ENCODE results near the gene DGCR2.

The DGCR2 gene

GRCh38 chr22:19057539-19057938, 64.7 kb downstream of the DGCR2 start:
- Histone ChIP-seq H3K9me2 (replicated peaks; ENCODE audit: insufficient read depth, low read length) (no peaks in the 10 kb centered on the region), H3K9me3 (ENCODE audit: insufficient read depth, low read length) (no peaks in the 10 kb centered on the region), H3F3A (ENCODE audit: insufficient read depth) (no peaks in the 10 kb centered on the region), H3K27me3 (ENCODE audit: low read length) (no peaks in the 10 kb centered on the region), H4K20me1 (ENCODE audit: low read depth, low read length) (no peaks in the 10 kb centered on the region), H3K79me2 (ENCODE audit: insufficient read depth, low read length) (no peaks in the 10 kb centered on the region), H3K4me3 (ENCODE audit: insufficient read depth, low read length, poor library complexity, severe bottlenecking) (no peak overlapping the region), H3K4me2 (ENCODE audit: low read depth, low read length, poor library complexity, severe bottlenecking) (no peak overlapping the region), H3K36me3 (ENCODE audit: low read length) (no peaks in the 10 kb centered on the region), H2AFZ (ENCODE audit: low read depth, low read length, severe bottlenecking) (no peak overlapping the region), H3K27ac (ENCODE audit: low read depth, low read length) (no peak overlapping the region), H3K9ac (ENCODE audit: low read length) (no peak overlapping the region)
- TF ChIP-seq EZH2phosphoT487 (conservative IDR thresholded peaks at IDR 0.05; ENCODE audit: low read length): no peak
- TF ChIP-seq, protein P1, sequence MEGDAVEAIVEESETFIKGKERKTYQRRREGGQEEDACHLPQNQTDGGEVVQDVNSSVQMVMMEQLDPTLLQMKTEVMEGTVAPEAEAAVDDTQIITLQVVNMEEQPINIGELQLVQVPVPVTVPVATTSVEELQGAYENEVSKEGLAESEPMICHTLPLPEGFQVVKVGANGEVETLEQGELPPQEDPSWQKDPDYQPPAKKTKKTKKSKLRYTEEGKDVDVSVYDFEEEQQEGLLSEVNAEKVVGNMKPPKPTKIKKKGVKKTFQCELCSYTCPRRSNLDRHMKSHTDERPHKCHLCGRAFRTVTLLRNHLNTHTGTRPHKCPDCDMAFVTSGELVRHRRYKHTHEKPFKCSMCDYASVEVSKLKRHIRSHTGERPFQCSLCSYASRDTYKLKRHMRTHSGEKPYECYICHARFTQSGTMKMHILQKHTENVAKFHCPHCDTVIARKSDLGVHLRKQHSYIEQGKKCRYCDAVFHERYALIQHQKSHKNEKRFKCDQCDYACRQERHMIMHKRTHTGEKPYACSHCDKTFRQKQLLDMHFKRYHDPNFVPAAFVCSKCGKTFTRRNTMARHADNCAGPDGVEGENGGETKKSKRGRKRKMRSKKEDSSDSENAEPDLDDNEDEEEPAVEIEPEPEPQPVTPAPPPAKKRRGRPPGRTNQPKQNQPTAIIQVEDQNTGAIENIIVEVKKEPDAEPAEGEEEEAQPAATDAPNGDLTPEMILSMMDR (IDR thresholded peaks at IDR 0.05; ENCODE audit: insufficient read depth, low read length, poor library complexity, severe bottlenecking): no peak

DNA sequence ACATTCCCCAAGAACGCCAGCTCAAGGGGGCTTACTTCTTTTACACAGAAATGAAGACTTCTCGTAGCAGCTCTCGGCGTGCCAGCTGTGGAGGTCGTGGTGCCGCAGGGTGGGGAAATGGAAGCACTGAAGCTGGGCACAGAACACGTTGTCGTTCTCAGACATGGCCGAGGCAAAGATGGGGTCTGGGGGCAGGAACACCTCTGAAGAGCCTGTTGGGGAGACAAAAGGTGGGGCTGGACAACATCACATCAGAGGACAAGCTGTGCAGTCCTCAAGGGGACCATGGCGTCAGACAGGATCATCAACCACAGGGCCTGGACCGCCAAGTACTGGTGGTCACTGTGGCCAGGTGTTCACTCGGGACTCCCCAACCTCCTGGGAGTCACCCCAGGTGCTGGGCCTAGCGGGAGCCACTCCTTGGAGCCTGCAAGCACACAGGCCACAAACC, 65.2 kb downstream of the DGCR2 start:
- Histone ChIP-seq H3K27ac (ENCODE audit: low read depth, low read length) (no peak overlapping the region), H3K4me2 (ENCODE audit: low read depth, low read length, poor library complexity, severe bottlenecking) (no peak overlapping the region), H3K4me3 (ENCODE audit: insufficient read depth, low read length, poor library complexity, severe bottlenecking) (no peak overlapping the region), H3K36me3 (ENCODE audit: low read length) (no peaks in the 10 kb centered on the region), H3K27me3 (ENCODE audit: low read length) (no peaks in the 10 kb centered on the region), H3K79me2 (ENCODE audit: insufficient read depth, low read length) (no peaks in the 10 kb centered on the region), H2AFZ (ENCODE audit: low read depth, low read length, severe bottlenecking) (no peak overlapping the region), H3K9me3 (ENCODE audit: insufficient read depth, low read length) (no peaks in the 10 kb centered on the region), H3K9ac (ENCODE audit: low read length) (no peak overlapping the region), H3K9me2 (replicated peaks; ENCODE audit: insufficient read depth, low read length) (no peaks in the 10 kb centered on the region), H4K20me1 (ENCODE audit: low read depth, low read length) (no peaks in the 10 kb centered on the region), H3F3A (ENCODE audit: insufficient read depth) (no peaks in the 10 kb centered on the region)
- TF ChIP-seq EZH2phosphoT487 (conservative IDR thresholded peaks at IDR 0.05; ENCODE audit: low read length): no peak

DNA sequence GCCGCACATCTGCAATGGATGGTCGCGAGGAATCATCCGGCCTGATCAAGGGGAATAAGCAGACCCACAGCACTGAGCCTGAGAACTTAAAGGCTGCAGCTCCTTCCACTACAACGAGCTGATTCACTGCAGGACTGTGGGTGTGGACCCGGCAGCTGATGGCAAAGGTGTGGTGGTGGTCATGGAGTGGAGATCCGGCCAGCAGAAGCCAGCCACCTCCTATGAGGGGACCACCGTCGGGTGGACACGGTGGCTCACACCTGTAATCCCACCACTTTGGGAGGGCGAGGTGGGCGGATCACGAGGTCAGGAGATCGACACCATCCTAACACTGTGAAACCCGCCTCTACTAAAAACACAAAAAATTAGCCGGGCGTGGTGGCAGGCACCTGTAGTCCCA, 66.4 kb downstream of the DGCR2 start:
- no peaks in the 10 kb centered on the region for H4K20me1 ChIP-seq (ENCODE audit: low read depth, low read length)

GRCh38 chr22:19052941-19053541, 69.2 kb downstream of the DGCR2 start:
- Histone ChIP-seq H2AFZ (ENCODE audit: low read depth, low read length, severe bottlenecking) (no peak overlapping the region), H3K9ac (ENCODE audit: low read length) (no peak overlapping the region), H3K9me2 (replicated peaks; ENCODE audit: insufficient read depth, low read length) (no peaks in the 10 kb centered on the region), H3K27ac (ENCODE audit: low read depth, low read length) (no peak overlapping the region), H3K9me3 (ENCODE audit: insufficient read depth, low read length) (no peaks in the 10 kb centered on the region), H3K79me2 (ENCODE audit: insufficient read depth, low read length) (no peaks in the 10 kb centered on the region), H3K4me2 (ENCODE audit: low read depth, low read length, poor library complexity, severe bottlenecking) (no peak overlapping the region), H3K4me3 (ENCODE audit: insufficient read depth, low read length, poor library complexity, severe bottlenecking) (no peak overlapping the region), H3K36me3 (ENCODE audit: low read length) (no peaks in the 10 kb centered on the region), H3K27me3 (ENCODE audit: low read length) (no peaks in the 10 kb centered on the region), H3F3A (ENCODE audit: insufficient read depth) (no peaks in the 10 kb centered on the region), H4K20me1 (ENCODE audit: low read depth, low read length) (no peaks in the 10 kb centered on the region)
- TF ChIP-seq, protein P1 (IDR thresholded peaks at IDR 0.05; ENCODE audit: insufficient read depth, low read length, poor library complexity, severe bottlenecking): no peak
- no peak for TF ChIP-seq EZH2phosphoT487 (conservative IDR thresholded peaks at IDR 0.05; ENCODE audit: low read length)

More for the DNA sequence above, 66.4 kb downstream of the DGCR2 start:
- H3K4me3 ChIP-seq (ENCODE audit: insufficient read depth, low read length, poor library complexity, severe bottlenecking): no peak overlapping the region
- no peaks in the 10 kb centered on the region for H3K9me3 ChIP-seq (ENCODE audit: insufficient read depth, low read length)
- H3K4me2 ChIP-seq (ENCODE audit: low read depth, low read length, poor library complexity, severe bottlenecking): no peak overlapping the region
- H3K9me2 ChIP-seq (replicated peaks; ENCODE audit: insufficient read depth, low read length): no peaks in the 10 kb centered on the region
- no peaks in the 10 kb centered on the region for H3K79me2 ChIP-seq (ENCODE audit: insufficient read depth, low read length)
- H3K36me3 ChIP-seq (ENCODE audit: low read length): no peaks in the 10 kb centered on the region
- H3K27ac ChIP-seq (ENCODE audit: low read depth, low read length): no peak overlapping the region
- H3K27me3 ChIP-seq (ENCODE audit: low read length): no peaks in the 10 kb centered on the region
- TF ChIP-seq EZH2phosphoT487 (conservative IDR thresholded peaks at IDR 0.05; ENCODE audit: low read length): no peak
- TF ChIP-seq, protein P1 (IDR thresholded peaks at IDR 0.05; ENCODE audit: insufficient read depth, low read length, poor library complexity, severe bottlenecking): no peak
- H3F3A ChIP-seq (ENCODE audit: insufficient read depth): no peaks in the 10 kb centered on the region
- H2AFZ ChIP-seq (ENCODE audit: low read depth, low read length, severe bottlenecking): no peak overlapping the region
- no peak overlapping the region for H3K9ac ChIP-seq (ENCODE audit: low read length)
